Measurements from ENCODE around the gene ZNF778.
"Not testable (repeated sequence)": the region's sequence is repeated elsewhere in the genome, so short reads cannot be mapped to it uniquely, and the experiment has no call there.

Gene ZNF778

DNA sequence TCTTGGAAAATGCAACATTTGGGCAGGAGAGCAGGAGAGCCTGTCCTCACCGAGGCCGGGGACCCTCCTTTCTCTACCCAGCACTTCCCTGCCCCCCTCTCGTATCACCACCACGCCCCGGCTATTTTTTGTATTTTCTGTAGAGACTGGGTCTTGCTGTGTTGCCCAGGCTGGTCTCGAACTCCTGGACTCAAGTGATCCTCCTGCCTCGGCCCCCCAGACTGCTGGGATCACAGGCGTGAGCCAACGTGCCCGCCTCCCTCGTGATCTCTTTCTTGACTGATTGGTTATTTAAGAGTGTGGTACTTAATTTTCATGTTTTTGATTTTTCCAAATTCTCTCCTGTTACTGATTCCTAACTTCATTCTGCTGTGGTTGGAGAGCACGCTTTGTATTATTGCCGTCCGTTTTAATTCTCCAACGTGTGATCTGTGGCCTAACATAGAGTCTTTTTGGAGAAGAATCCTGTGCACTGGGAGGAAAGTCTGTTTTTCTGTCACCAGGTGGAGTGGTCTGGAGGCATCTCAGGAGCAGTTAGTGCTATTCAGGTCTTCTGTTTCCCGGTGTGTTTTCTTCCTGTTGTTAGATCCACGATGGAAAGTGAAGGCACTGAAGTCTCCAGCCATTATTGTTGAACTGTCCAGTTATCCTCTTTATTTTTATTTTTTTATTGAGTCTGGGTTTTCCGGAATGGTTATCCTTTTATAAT, 40.4 kb downstream of the ZNF778 start:
- DNase-seq, result no peak

DNA sequence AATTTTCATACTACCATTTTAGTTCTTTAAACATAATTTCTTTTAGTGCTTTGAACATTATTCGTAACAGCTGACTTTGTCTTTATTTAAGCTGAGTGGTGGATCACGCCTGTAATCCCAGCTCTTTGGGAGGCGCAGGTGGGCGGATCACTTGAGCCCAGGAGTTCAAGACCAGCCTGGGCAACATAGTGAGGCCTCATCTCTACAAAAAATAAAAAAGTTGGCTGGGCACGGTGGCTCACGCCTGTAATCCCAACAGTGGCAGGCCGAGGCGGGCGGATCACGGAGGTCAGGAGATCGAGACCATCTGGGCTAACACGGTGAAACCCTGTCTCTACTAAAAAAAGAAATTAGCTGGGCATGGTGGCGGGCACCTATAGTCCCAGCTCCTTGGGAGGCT, 42.4 kb downstream of the ZNF778 start:
- not testable (repeated sequence) for DNase-seq

DNA sequence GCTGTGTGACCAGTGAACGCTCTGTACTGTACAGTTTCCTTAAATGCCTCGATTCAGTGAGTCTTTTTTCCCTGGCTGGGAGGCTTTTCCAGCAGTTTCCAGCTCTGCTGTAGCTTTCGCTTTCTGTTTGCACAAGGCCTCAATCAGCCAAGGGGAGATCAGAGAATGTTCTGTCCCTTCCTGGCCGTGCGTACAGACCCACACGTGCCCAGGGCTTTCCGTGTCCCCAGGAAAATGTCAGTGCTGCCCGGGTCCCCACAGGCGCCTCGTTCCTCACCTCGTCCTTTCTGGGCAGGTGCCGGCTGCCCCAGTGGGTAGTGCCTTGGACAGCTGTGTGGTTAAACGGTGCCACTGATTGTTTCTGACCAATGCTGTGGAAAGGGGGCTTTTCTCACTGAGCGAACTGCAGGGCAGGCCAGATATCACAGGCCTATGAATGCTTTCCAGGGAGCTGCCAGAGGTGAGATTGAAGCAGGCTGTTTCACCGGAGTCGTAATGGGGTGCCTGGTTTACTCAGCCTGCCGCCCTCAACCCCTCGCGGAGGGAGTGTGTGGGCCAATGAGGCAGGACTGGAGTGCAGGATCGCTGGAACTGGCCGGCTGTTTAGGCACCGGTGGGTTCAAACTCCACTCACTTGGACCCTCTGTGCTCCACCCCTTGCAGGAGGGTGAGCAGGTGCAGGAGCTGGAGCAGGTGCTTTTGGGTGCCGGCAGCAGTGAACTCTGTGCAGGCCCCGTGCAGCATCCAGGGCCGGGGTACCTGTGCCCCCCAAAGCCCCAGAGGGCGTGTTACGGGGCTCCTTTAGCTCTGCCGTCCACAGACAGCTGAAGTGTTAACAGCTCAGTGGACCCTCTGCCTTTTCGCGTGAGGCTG, 44.4 kb downstream of the ZNF778 start:
- no peak for DNase-seq

DNA sequence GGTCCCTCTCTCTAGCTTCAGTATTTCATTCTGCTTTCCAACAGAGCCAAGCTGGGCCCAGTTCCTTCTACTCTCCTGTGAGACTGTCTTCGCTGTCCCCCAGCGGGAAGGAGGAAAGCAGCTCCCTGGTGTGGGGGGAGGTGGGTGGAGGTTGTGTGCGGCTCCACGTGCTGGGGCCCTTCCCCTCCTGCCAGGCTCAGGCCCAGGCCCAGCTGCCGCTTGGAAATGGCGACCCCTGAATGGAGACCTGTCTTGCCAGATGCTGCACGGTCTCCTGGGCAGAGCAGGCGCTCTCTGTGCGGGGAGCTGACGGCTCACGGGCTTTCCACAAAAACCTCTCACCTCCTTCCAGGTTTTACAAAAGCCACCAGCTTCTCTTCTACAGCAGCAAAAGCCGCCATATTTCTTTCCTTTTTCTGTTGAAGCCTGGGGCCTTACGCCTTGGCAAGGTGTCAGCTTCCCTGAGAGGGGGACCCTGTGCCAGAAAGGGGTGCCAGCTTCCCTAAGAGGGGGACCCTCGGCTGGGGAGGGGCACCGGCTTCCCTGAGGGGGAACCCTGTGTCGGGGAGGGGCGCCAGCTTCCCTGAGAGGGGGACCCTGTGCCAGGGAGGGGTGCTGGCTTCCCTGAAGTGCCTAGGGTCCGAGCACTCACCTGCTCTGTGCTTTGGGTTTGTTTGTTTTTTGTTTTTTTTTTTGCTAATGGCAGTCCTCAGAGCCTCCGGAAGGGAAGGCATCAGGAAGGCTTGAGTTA, 47.5 kb downstream of the ZNF778 start:
- no peak for DNase-seq

DNA sequence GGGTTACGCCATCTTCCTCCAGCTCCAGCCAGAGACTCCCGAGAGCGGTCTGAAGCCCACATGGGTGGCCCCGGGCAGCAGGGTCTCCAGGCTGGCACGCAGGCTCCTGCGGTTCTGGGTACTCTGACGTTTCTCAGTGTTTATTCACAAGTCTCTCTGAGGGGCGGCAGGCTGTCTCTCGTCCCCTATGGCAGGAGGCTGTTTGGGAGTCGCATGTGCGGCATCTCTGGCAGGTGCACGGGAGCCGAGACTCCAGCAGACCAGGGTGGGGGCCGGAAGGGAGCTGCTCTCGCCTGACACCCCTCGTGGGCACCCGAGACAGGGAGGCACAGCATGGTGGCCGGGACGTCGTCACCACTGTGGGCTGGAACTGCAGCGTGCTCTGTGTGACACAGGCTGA, 48.1 kb downstream of the ZNF778 start:
- no peak for DNase-seq

DNA sequence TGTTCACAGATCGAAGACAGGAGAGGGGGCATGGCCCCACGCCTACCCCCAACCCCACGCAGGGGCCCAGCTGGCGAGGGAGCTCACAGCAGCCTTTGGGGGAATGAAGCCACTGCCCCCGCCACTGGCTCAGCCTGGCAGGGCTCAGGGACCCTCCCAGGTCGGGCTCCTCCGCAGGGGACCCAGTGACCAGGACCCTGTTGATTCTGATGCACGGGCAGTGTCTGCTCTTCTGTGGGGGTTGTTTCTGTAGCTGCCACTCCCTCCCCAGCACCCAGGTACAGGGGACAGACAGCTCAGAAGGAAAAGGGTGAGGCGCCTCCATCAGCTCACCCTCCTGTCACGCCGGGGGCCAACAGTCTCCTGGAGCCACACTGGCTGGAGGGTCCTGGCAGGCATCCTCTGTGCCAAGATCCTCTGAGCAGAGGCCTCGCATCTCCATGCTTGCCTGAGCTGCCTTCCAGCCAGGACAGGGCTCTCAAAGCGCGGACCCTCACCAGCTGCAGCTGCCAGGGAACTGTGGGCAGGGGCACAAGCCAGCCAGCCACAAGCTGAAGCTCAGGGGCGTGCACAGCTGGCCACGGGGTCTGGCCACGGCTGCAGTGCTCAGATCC, 49.1 kb downstream of the ZNF778 start:
- DNase-seq, result no peak

DNA sequence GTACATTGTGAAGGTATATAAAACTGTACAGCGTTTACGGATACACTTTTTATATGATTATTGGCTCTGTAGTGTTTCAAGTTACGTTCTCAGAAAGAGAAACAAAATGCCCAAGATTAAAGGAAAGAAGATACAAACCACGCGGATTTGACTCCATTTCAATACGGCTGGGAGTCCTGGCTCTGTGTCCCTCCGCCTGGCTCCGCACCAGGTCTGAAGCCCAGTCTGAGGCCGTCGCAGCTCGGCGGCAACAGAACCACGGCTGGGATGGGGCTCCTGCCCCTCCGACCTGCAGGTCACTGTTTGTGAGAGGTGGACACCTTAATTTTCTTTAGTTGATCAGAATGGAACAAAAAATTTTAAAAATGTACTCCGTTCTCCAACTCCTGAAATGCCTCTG, 50.2 kb downstream of the ZNF778 start:
- DNase-seq, result not testable (repeated sequence)

DNA sequence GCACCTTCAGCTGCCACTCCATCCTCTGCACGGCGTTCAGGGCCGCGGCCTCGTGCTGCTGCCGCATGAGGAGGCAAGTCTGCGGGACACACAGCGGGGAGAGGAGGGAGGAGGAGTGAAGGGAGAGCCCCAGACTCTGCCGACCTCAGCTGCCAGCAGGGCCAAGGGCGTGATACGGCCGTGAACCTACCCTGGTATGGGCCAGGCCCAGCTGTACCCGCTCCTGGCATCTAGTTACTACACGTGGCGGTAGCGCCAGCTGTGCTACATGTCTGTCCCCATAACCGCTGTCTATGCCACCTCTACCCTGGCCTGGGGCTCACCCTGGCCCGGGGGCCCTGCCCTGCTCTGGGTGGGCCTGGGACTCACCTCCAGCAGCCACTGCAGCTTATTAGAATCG, 51.1 kb downstream of the ZNF778 start:
- no peak for DNase-seq

DNA sequence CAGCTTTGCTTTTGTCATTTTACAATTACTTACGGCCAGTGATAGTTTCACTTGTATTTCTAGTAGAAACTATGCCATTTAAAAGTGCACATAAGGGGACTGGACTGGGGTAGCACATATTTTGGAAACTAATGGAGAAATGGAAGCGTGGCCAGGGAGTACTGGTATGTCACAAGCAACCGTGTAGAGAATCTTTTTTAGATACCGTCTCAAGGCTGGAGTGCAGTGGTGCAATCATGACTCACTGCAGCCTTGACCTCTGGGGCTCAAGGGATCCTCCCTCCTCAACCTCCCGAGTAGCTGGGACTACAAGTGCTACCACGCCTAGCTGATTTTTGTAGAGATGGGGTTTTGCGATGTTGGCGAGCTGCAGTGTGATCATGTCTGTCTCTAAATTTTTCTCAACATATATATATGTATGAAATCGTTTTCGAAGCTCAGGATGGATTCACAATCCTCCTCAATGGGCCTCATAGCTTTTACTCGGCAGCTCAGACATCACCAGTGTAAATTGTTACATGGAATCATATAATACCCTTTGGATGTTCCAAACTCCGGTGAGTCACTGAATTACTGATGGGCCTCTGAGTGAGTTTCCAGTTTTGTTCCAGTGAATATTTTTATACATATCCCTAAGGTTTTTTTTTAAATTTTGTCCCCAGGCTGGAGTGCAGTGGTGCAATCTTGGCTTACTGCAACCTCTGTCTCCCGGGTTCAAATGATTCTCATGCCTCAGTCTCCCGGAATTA, 51.7 kb downstream of the ZNF778 start:
- DNase-seq, result no peak

DNA sequence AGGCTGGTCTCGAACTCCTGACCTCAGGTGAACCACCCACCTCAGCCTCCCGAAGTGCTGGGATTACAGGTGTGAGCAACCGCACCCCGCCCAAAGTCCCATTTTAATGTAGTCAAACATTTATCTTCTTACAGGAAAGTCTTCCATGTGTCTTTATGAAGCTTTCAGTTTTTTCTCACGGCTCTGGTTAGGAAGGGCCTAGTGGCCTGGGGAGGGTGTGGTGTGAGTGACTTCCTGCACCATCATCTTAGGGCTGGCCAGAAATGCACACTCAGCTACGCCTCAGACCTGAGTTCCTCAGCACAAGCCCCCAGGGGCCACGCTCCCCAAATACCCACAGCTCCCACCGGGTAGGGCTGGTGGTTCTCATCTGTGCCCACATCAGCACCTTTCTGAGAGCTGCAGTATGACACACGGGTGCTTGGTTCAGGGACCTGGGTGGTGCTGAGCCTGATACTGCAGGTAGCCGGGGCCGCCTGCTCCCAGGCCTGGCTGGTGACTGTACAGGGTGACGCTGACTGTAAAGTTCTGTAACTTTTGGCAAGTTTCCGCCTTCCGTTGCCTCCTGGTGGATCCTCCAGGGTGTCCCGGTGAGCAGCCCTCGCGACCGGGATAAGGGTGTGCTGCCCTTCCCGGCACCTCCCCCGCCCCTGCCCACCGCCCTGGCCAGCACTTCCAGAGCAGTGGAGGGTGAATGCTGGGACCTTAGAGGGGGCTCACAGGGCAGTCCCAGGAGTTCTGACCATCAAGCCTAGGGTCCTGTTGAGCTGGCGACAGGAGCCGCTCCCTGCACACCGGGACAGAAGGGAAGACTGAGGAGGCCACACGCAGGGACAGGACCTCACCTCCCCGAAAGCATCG, 52.5 kb downstream of the ZNF778 start:
- DNase-seq, result no peak

DNA sequence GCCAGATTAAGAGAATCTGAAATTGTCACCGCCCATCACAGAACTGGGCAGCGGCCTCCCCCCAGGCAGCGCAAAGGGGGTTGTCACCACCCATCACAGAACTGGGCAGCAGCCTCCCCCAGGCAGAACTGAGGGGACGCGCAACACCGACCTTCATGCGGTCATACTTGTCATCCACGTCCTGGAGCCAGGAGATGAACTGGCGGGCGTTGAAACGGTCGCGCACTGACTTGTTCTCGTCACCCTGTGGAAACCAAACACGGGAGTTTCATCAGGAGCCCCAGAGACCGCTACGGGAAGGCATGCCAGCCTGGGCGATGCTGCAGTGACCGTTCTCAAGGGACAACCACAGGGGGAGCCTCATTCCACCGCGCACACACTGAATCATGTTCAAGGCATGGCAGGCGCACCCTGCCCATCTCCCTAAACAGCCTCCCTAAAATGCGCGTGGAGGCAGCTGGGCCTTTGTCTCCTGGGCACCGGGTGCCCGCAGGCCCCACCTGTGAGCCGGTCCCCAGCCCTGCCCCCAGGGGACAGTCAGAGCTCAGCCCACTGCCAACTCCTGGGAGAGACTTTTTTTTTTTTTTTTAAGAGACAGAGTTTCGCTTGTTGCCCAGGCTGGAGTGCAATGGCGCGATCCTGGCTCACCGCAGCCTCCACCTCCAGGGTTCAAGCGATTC, 53.3 kb downstream of the ZNF778 start:
- DNase-seq, result no peak

DNA sequence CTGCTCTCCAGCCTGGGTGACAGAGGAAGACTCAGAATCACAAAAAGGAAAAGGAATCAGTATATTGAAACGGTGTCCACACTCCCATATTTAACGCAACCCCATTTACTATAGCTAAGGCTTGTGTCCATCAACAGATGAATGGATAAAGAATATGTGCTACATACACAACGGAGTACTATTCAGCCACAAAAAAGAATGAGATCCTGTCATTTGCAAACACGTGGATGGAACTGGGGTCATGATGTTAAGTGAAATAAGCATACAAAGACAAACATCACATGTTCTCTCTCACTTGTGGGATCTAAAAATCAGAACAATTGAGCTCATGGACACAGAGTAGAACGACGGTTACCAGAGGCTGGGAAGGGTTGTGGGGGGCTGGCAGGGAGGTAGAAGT, 55.1 kb downstream of the ZNF778 start:
- DNase-seq, result no peak

DNA sequence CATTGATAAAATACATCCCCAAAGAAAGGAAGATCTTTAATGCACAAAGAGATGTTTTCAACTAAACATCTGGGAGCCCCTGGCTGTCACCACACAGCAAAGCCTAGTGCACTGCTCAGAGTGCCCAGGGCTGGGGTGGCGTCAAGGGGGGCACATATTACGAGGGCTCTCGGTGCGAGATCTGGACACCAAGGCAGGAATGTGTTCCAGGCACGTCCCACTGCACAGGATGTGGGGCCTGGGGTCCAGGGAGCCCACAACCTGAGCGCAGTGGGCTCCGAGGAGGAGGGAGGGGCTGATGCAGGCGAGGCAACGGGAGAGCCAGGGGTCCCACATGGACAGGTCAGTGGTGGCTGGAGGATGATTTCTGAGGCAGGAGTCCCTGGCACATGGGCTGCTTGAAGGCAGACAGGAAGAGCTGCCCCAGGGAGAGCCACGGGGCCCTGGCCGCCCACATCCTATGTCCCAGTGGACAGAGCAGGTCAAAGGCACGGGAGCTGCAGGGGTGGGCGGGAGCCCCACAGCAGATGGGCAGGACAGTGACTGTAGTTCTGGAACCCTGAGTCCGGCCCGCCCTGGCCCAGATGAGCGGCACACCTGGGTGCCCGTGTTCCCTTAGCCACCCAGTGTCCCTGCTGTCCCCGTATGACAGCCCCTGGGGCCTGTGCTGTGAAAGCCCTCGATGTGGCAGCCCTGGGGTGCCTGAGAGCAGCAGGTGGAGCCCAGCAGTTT, 56.4 kb downstream of the ZNF778 start:
- no peak for DNase-seq

DNA sequence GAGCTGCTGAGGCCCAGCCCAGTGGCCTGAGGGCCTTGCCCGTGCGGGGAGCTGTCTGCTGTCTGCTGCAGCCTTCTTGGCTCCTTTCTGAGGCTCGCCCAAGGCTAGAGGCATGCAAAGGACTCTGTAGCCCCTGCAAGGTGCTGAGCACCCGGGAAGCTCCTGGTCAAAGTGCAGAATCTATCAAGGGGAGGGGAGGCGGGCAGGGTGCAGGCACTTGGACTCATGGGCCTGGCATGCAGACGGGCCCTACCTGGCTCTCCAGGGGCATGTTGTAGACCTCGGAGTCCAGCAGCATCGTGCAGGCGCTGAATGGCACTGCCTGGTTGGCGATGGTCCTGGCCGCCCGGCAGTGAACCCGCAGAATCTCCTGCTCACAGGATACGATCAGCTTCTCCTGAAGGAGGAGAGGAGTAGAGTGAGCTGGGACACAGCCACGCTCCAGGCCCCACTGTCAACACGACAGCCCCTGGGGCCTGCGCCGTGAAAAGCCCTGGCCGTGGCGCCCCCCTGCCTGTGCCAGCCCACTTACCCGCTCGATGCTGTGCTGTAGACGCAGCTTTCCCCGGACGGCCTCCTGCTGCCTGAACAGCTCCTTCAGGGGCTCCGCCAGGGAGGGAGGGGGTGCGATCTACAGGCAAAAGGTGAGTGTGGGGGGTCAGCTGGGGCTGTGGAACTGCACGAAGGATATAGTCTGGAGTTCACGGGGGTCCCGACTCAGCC, 57.2 kb downstream of the ZNF778 start:
- DNase-seq, result no peak

DNA sequence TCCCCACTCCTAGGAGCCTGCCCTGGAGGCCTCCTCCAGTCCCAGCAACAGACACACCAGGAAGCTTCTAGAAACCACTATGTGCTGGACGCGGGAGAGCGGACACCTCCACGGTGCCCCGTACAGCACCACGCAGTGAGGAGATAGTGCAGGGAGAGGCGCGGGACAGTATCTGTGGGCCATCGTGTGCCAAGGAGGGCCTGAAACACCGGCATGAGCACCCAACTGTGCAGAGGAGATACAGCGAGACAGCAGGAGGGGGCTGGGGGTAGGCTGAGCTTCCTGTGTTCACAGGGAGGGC, 57.7 kb downstream of the ZNF778 start:
- DNase-seq, result no peak

DNA sequence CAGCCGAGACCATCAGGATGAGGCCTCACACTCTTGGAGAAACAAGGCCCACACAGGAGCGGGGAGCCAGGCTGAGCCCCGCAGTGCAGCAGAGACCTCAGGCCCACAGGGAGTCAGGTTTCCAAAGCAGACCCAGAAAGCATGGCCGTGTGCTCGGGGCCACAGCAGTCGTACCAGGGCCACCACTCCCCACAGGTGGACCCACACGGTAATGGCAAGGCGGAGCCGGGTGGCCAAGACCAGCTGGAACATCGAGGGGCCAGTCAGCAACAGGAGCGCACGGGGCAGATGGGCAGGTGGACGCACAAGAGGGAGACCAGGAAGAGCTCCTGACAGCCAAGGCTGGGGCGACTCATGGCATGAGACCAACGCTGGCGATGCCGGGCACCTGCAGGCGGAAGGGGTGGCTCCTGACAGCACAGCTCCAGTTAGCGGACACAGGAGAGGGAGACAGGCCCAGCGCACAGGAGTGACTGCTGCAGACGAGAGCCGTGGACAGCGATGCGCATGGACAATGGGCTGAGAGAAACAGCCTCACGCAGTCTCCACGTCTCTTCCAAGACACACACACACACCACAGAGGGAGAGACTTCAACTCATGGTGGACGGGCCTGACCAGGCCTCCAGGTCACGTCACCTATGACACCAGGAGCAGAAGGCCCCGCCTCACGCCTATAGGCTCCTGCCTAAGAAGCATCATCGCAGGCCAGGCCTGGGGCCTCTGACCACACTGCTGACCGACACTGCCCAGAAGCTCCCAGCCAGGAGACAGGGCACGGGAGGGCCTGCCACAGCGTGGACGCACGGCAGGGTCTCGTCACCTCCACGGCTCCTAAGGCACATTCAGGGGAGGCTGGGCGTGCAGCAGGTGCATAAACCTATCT, 58.6 kb downstream of the ZNF778 start:
- DNase-seq, result no peak

DNA sequence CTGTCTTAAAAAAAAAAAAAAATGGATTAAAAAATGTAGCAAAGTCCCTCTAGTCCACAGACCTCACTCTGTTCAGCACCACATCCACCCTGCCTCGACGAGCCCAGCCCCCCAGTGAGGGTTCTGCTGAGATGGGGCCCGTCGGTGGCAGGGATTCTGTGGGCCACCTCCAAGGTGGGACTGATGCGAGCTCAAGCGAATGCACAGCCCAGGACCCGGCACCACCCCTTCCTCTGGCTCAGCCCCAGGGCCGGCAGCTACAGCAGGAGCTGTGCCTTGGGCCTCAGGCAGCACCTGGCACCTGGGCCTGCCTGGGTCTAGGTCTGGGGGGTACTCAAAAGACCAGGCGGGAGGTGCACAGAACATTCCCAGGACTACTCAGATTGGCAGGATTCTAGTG, 59.5 kb downstream of the ZNF778 start:
- DNase-seq, result no peak

DNA sequence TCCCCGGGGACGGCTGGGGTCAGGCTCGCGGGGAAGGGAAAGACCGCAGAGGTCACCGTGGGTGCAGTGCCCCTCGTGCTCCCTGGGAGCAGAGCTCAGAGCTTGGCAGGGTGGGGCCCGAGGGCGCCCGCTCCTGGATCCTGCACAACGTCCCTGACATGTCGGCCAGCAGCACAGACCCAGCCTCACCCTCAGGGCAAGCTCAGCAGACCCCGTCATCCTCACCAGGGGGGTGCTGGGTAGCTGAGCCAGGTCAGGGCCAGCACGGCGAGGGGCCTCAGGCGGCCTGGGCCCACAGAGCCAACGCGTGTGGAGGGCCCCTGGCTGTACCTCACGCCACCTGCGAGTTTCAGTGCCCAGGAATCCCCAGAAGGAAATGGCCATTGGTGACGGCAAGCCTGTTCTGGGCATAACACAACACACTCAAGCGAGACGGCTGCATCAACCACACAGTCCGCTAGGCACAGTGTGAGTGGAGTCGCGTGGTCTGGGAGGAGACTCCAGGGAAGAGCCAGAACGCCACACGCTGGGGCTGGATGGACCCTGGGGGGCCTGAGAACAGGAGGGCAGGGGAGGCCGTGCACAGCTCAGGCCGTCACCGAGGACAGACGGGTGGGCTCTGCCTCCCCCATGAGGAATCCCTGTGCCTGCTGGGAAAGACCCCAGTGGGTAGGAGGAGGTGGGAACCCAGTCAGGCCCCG, 60.3 kb downstream of the ZNF778 start:
- no peak for DNase-seq

Data from NCI-H2029 (cell line).